Upper lobe of left lung (tissue), 6 donors: ENCODE data around the gene GLIS1. TPM values are rescaled to one million over a fixed set of nuclear protein-coding genes. Genes with fewer than 3 reads are reported as not detected.

Experiments used
- ATAC-seq, 2 donors: fragments of 200-7000 bp; cut with Tn5 transposase; one replicate each; pipeline ENCODE4 v1.9.1; 2022; ENCODE audit warnings: mild to moderate bottlenecking in 2 of 2, moderate library complexity in 2 of 2; ENCODE audit not compliant: low FRiP score in 2 of 2
- DNase-seq, 2 donors: peaks; one replicate each; pipeline ENCODE4 v3.0.0-alpha.2; 2019 to 2020
- H3K27ac ChIP-seq, 4 donors: fragments of 200-600 bp; sonication (generic); one replicate each; pipeline ENCODE4 v1.5.1; 2016 to 2019
- H3K27me3 ChIP-seq, 4 donors: fragments of 200-600 bp; sonication (generic); one replicate each; pipeline ENCODE4 v1.5.1; 2017 to 2019
- H3K36me3 ChIP-seq, 4 donors: fragments of 200-600 bp; sonication (generic); one replicate each; pipeline ENCODE4 v1.5.1; 2016 to 2019
- H3K4me1 ChIP-seq, 4 donors: fragments of 200-600 bp; sonication (generic); one replicate each; pipeline ENCODE4 v1.5.1; 2018 to 2019
- H3K4me3 ChIP-seq, 4 donors: fragments of 200-600 bp; sonication (generic); one replicate each; pipeline ENCODE4 v1.5.1; 2017 to 2019; ENCODE audit warnings: mild to moderate bottlenecking in 2 of 4, moderate library complexity in 1 of 4
- H3K9me3 ChIP-seq, 4 donors: fragments of 200-600 bp; sonication (generic); one replicate each; pipeline ENCODE4 v1.5.1; 2018 to 2019
- EP300 ChIP-seq, 4 donors: sonication (generic); formaldehyde crosslinking; IDR thresholded peaks; one replicate each; pipeline ENCODE4 v1.5.1; 2017; ENCODE audit warnings: antibody characterized with exemption in 4 of 4, control low read depth in 2 of 4
- POLR2A ChIP-seq, 4 donors: fragments of 450-650 bp; IDR thresholded peaks; one replicate each; pipeline ENCODE4 v1.5.1; 2016 to 2017; ENCODE audit warnings: antibody characterized with exemption in 4 of 4, mild to moderate bottlenecking in 2 of 4
- POLR2AphosphoS5 ChIP-seq, 2 donors: sonication (generic); formaldehyde crosslinking; IDR thresholded peaks; one replicate each; pipeline ENCODE4 v1.5.1; 2017; ENCODE audit warnings: antibody characterized with exemption in 2 of 2
- WGBS, 2 donors: methylation state at CpG; one replicate each; pipeline ENCODE4 v1.1.5; 2017 to 2018; 5-methylcytosine and 5-hydroxymethylcytosine counted together
- total RNA-seq, 6 donors: library from RNA; depleted of rRNA in 4 of 6; stranded (reverse); fragments of >200 nt in 4 of 6; gene quantifications; one replicate each; pipeline versions ENCODE4 v1.1.0 to v1.2.1, GENCODE V29; 2016 to 2021
- TF ChIP-seq, protein P1 (sequence below), 6 experiments: fragments of 450-650 bp in 4 of 6; fragments of 200-600 bp in 2 of 6; sonication (generic) in 2 of 6; IDR thresholded peaks; one replicate each; pipeline ENCODE4 v1.5.1; 2016 to 2019; ENCODE audit warnings: antibody characterized with exemption in 6 of 6
- donor health status: DM: no; HTN: no; CAD: no; lungs with moderate emphysema.
- donor health status: DM: no; HTN: yes; CAD: no; lungs with severe emphysema.

GLIS1 gene
- total RNA-seq, 6 donors from 2014 or later = 0.26 to 1.0 TPM; not detected in 4

DNA sequence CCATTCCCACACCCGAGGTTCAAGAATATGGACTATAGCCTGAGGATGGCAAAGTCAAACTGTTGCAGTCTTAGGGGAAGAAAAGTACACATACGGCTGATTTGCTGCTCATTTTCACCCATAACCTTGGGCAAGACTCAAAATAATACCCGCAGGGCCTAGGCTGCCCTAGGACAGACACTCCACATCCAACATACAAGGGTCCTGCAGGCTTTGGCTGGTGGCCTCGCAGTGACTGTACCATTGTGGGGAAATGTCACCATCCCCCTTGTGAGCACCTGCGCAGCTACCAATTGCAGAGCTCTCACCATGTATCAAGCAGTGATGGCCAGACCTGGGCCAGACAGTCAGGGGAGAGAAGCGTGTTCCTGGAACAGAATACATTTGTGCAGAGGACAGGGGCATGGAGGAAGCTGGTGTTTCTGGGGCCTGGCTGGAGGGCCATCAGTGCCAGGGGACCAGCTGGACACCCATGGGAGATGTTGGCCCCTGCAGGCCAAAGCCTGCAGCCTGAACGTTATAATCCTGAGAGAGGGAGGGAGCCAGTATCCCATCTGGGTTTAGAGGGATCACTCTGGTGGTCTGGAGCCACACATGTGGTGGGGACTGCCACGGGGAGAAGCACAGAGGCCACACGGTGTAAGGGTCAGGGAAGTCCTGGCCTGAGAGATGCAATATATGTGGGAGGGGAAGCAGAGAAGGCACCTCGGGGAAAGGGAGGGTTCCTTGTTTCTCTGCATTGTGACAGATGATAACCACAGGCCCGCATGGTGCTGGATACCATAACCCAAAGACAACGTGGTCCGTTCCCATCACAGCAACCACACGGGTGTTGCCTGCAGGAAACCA is 101.2 kb downstream of the GLIS1 start:
- no peaks in the 10 kb centered on the region for H3K36me3 ChIP-seq
- H3K27ac ChIP-seq = no peak overlapping the region
- DNase-seq (peak in 1 of 2 donors; percentile 14), ATAC-seq (no peak)
- TF ChIP-seq POLR2AphosphoS5 (IDR thresholded peaks at IDR 0.05) = no peak
- no peak for TF ChIP-seq POLR2A (IDR thresholded peaks at IDR 0.05)
- TF ChIP-seq, protein P1, sequence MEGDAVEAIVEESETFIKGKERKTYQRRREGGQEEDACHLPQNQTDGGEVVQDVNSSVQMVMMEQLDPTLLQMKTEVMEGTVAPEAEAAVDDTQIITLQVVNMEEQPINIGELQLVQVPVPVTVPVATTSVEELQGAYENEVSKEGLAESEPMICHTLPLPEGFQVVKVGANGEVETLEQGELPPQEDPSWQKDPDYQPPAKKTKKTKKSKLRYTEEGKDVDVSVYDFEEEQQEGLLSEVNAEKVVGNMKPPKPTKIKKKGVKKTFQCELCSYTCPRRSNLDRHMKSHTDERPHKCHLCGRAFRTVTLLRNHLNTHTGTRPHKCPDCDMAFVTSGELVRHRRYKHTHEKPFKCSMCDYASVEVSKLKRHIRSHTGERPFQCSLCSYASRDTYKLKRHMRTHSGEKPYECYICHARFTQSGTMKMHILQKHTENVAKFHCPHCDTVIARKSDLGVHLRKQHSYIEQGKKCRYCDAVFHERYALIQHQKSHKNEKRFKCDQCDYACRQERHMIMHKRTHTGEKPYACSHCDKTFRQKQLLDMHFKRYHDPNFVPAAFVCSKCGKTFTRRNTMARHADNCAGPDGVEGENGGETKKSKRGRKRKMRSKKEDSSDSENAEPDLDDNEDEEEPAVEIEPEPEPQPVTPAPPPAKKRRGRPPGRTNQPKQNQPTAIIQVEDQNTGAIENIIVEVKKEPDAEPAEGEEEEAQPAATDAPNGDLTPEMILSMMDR (IDR thresholded peaks at IDR 0.05) = no peak
- no peak for TF ChIP-seq EP300 (IDR thresholded peaks at IDR 0.05)
- no peaks in the 10 kb centered on the region for H3K9me3 ChIP-seq
- H3K4me1 ChIP-seq = no peaks in the 10 kb centered on the region
- no peak overlapping the region for H3K4me3 ChIP-seq
- no peaks in the 10 kb centered on the region for H3K27me3 ChIP-seq
- WGBS, 2 donors = 64 to 82% methylated on average over 13 to 14 of the region's 14 CpGs

DNA sequence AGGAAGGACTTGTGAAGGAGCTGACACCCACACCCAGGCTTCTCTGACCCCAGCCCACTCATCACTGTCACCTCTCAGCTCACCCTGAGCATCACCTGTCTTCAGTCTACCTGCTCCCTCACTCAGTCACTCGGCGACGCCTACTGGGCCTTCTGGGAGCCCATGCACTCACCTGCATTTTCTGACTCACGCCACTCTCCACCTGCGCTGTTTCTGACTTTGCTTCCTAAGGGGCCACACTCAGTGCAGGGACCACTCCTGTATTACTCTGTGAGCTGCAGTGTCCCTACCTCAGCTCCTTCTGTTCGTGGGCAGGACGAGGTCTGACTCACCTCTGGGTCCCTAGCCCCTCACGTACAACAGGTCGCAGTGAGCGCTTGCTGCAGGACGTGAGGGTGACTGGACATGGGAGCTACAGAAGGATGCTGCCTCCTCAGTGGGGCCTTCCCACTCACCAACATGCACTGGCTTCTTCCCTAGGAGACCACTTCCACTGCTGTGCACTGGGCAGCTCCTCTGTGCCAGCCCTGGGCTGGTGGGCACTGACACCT is 102.3 kb downstream of the GLIS1 start:
- no peak for TF ChIP-seq EP300 (IDR thresholded peaks at IDR 0.05)
- TF ChIP-seq POLR2AphosphoS5 (IDR thresholded peaks at IDR 0.05) = no peak
- TF ChIP-seq, protein P1 (IDR thresholded peaks at IDR 0.05) = no peak
- TF ChIP-seq POLR2A (IDR thresholded peaks at IDR 0.05) = no peak
- 83 to 90% methylated on average over 10 to 11 of the region's 11 CpGs for WGBS, 2 donors
- Histone ChIP-seq H3K27ac (no peak overlapping the region), H3K4me3 (no peak overlapping the region), H3K27me3 (no peaks in the 10 kb centered on the region), H3K36me3 (no peaks in the 10 kb centered on the region), H3K4me1 (no peaks in the 10 kb centered on the region), H3K9me3 (no peaks in the 10 kb centered on the region)
- ATAC-seq = no peak
- peak in 1 of 2 donors; percentile 8 for DNase-seq

DNA sequence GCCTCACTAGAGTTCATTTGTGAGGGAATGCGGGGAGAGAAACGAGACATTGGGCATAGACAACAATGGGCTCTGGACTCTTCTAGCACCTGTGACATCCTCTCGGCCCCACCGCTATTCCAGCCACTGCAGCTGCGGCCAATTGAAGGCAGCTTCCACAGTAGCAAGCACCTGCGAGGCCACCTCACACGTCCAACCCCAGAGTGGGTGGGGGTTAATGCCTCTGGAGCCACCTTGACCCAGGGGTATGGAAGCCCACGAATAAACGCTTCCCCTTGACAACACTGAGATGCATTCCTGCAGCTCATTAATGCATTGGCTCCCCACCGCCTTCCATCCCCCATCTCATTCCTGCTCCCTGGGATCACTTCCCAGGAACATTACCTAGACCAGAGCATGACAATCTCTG is 104.4 kb downstream of the GLIS1 start:
- ATAC-seq (no peak), DNase-seq (peak in 1 of 2 donors; percentile 6)
- WGBS, 2 donors = 75 to 87% methylated on average over 10 of the region's 10 CpGs
- TF ChIP-seq POLR2A (IDR thresholded peaks at IDR 0.05) (no peak), POLR2AphosphoS5 (IDR thresholded peaks at IDR 0.05) (no peak), EP300 (IDR thresholded peaks at IDR 0.05) (no peak)
- TF ChIP-seq, protein P1 (IDR thresholded peaks at IDR 0.05) = no peak
- H3K27ac ChIP-seq = no peak overlapping the region
- H3K9me3 ChIP-seq = no peaks in the 10 kb centered on the region
- H3K36me3 ChIP-seq = no peaks in the 10 kb centered on the region
- no peak overlapping the region for H3K4me3 ChIP-seq
- H3K27me3 ChIP-seq = no peaks in the 10 kb centered on the region
- H3K4me1 ChIP-seq = no peaks in the 10 kb centered on the region

DNA sequence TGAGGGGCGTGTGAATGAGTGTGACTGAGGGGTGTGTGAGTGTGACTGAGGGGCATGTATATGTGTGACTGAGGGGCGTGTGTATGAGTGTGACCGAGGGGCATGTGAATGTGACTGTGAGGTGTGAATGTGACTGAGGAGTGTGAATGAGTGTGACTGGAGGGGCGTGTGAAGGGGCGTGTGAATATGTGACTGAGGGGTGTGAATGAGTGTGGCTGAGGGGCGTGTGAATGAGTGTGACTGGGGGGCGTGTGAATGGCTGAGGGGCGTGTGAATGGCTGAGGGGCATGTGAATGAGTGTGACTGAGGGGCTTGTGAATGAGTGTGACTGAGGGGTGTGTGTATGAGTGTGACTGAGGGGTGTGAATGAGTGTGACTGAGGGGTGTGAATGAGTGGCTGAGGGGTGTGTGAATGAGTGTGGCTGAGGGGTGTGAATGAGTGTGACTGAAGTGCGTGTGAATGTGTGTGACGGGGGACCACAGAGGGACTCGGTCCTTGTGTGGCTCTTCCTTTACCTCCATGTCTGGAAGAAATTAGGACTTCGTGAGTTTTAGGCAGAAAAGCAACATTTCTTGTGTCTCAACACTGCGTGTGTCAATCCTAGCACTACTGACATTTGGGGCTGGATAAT is 105.8 kb downstream of the GLIS1 start:
- Histone ChIP-seq H3K27me3 (no peaks in the 10 kb centered on the region), H3K4me3 (no peak overlapping the region), H3K9me3 (no peaks in the 10 kb centered on the region), H3K36me3 (no peaks in the 10 kb centered on the region), H3K27ac (no peak overlapping the region), H3K4me1 (no peaks in the 10 kb centered on the region)
- no peak for DNase-seq
- TF ChIP-seq POLR2AphosphoS5 (IDR thresholded peaks at IDR 0.05) (no peak), EP300 (IDR thresholded peaks at IDR 0.05) (no peak), POLR2A (IDR thresholded peaks at IDR 0.05) (no peak)
- TF ChIP-seq, protein P1 (IDR thresholded peaks at IDR 0.05) = no peak
- ATAC-seq = no peak
- WGBS, 2 donors = 89 to 92% methylated on average over 13 of the region's 13 CpGs
